GM19239 (cell line): ENCODE results near the gene FAM20B.
"Not testable (repeated sequence)": the region's sequence is repeated elsewhere in the genome, so short reads cannot be mapped to it uniquely, and the experiment has no call there.

ENCODE experiments used
- DNase-seq: peaks from one replicate; pipeline ENCODE4 v3.0.0; 2011; ENCODE audit warnings: low spot score; ENCODE audit not compliant: insufficient read length
- FAIRE-seq: peaks from 2 replicates; lab custom pipeline; 2011; peaks lifted over from hg19 to GRCh38; lab: Jason Lieb, UNC

Gene FAM20B

DNA sequence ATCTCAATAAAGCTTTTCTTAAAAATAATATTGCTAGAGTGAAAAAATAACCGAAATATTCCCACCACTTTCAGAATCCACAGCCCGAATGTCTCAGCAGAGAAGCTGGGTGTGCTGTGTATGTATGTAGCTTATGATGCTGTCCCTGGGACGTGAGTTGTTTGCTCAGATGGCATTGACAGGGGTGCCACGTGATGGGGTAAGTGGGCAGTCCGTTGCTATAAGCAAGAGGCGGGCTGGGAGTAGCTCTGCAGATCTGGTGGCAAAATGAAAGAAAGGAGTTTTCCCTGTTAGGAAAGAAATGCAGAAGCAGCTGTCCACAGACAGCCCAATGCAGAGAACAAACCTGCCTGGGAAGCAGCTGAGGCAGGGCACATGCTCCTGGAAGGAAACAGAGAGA is 3.8 kb upstream of the FAM20B start:
- FAIRE-seq (no peak), DNase-seq (no peak)

DNA sequence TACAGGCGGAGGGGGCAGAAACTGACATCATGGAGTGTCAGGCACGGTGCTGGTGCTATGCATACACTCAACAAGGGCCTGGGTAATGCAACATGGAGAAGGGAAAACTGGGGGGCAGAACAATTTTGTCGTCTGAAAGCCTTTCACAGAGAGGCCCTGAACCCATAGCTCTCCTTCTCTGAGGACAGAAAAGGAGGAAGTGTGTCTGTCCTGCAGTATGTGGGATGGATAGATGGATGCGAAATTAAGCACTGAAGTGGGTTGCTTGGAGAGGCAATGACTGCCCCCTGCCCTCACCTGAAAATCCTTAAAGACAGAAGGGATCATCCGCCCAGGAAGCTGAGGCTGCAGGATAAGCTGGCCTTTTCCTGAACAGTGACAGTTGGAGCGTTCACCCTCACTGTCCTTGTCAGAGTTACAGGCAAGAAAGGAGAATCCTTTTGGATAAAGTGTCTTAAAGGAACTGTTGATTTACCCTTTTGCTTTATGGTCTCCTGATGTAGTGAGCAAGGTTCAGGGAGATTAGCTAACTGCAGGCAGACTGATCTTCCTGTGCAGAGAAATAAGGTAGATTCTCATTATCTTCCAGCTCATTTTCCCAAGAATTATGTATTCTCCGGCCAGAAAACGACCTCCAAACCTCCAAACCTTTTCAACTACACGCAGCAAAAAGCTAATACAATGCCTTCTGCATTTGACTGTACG is 1.6 kb upstream of the FAM20B start:
- no peak for FAIRE-seq
- no peak for DNase-seq

DNA sequence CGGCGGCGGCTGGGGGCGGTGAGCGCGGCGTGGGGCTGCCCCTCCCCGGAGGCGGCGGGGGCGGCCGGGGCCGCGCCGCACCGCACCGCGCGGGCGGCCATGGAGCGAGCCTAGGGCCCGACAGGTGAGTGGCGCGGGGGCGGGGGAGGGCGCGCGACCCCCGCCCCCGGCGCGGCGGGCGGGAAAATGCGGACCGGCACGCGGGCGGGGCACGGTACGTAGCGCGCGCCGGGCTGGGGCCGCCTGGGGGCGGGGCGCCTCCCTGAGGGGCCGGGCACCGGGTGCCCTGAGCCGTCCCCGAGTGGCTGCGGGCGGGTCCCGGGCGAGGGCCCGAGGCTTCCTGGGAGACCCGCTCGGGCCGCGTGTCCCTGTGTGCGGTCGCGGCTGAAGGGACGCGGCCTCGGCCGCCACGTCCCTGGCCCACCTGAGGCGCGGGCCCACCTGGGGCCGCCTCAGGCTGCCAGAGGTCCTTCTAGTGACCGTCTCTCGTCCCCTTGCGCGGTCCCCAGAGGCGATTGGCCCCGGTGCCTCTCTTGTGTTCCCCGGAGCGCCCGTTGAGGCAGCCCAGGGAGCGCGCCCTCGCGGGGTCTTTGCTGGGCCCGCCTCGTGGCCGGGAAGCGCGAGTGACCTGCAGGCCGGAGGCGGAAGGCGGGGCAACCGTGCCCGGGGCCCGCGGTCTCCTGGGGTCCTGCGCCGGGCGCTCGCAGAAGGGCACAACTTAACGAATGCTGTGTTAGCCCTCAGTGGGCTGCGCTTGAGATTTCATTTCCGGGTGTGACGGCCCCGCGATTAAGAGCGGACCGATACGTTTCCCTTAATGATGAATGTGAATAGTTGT is 500 bp downstream of the FAM20B start:
- DNase-seq = peak; percentile 71
- peak; percentile 83 for FAIRE-seq

DNA sequence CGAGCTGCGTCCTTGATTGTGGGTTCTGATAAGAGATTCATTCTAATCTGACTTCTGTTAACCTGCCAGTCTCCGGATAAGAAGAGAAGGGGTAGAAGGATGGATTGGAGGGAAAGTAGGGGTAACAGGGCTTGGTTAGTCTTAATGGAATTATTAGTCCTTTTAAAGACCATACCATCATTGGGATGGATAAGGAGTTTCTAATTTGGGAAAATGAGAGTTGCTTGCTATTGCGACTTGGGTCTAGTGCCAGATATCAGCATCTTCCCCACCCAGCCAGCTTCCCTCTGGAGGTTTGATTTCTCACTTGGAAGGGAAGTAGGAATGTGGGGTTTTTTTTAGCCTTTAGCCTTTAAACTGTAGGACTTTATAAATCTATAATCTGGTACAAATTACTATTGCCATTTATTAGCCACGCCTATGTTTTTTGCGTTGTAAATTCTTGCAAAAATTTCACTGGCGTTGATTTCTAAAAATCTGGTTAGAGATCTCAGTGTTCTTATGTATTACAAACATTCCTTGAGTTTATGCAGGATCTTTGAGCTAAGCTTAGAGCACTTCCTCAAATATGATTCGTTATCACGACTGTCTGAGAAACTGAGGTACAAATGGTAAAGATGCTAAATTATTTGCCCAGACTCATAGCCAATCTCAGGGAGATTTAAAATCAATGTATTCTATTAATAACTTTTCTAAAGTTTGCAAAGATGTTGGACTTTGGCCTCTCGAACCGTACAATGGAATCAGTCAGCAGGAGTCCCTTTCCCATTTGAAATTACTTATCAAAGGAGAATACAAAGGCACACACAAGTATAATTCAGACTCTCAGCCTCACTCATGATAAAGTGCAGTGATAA is 1.3 kb downstream of the FAM20B start:
- DNase-seq (no peak), FAIRE-seq (no peak)

DNA sequence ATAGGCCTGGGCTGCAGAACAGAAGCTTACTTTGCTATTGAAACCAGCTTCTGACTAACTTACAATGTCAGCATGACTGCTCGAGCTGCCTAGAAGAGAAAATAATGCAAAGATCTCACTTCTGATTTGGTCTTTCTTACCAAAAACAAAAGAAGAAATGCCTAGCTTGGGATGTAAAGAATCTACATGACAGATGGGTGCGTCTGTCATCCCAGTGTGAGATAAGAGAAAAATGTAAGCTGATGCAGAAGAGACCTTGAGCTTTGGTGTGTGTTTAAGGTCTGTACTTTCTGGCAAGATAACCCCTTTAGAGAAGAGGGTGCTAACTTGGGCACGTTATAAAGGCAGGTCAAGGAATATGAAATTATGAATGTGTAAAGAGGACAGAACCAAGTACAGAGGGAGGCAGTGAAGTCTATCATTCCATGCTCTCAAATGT is 3.6 kb downstream of the FAM20B start:
- FAIRE-seq (peak; percentile 56), DNase-seq (no peak)

DNA sequence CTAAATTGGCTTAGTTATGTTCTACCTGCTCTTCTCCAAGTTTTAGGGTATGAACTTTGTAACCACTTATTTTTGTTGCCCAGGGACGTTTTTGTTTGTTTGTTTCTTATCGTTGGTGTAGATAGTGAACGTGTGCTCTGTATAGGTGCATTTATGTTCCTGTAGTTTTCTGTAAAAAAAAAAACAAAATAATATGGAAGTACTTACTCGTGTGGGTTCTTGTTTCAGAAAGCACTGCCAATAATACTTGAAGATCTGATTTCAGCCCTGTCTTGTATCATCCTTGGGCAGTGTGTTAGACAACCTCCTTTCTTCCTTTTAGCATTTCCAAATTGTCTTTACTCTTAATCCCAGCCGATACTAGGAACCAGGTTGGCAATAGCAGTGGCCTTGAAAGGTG is 4.4 kb downstream of the FAM20B start:
- FAIRE-seq (no peak), DNase-seq (no peak)

DNA sequence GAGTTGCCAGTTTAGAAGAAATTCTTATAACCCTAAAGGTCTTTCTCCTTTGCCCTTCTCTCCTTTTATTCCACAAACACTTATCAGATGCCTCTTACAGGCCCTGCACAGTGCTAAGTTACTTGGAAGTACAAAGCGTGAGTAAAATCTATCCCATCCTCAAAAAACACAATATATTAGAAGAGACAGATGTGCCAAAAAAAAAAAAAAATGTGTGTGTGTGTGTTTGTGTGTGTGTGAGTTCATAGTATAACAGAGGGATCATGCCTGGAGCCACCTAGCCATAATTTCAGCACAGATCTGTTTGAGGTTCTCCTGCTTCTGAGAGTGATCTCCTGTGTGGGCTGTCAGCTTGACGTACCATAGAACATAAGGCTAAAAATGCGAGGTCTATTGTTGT is 5.0 kb downstream of the FAM20B start:
- FAIRE-seq (no peak), DNase-seq (no peak)

DNA sequence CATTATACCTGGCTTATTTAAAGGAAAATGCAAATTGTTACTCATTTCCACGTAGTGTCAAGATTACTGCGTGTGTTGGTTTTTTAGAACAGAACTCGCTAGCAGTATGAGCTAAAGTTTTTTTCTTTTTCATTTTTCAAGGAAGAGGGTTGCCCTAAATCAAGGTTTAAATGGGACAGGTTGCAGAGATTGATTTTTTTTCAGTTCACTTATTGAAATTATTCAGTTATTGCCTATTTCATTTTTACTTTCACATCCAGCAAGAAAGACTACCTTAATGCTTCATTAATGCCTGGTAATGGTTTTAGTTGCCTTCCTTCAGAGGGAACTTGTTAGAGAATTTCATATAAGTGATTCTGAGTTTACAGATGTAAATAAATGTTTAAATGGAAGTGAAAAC is 5.6 kb downstream of the FAM20B start:
- DNase-seq = no peak
- no peak for FAIRE-seq

DNA sequence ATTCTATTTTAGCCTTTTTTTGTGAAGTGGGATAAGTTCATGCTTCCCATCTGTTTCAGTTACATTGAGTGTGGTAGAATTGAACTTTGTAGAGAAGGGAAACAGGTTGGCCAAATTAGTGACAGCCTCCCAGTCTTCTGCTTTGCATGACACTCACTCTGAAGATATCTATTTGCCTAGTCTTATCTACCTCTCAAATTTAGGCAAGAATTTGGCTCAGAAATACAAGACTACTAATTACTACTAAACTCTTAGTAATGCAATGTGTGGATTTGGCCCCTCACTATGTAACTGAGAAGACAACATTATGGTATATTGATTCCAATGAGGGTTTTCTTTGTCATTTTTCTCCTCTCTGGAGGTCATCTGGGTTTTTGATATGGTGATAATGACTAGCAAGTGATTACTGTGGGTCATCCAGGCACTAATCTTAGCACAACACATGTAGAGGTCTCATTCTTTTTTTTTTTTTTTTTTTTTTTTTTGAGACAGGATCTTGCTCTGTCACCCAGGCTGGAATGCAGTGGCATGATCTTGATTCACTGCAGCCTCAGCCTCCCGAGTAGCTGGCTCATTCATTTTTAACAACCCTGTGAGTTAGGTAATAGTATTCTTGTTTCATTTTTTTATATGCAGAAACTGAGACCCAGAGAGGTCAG is 6.3 kb downstream of the FAM20B start:
- DNase-seq (no peak), FAIRE-seq (no peak)

DNA sequence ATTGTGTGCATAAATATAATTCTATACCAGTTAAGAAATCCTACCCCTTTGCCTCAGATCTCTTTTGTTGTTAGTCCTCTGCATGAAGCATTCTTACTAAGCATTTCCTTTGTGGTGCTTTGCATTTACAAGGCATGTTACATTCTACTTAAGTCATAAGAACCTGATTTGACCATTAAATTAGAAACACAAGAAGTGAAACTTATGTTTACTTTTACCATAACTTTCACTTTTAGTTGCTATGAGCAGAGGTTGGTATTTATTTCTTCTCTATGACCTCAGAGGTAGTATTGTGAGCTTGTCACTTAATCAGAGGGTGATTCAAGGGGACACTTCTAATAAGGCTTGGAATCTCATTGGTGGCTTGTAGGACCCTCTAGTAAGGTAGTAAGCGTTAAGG is 9.0 kb downstream of the FAM20B start:
- FAIRE-seq (peak; percentile 87), DNase-seq (peak; percentile 29)

DNA sequence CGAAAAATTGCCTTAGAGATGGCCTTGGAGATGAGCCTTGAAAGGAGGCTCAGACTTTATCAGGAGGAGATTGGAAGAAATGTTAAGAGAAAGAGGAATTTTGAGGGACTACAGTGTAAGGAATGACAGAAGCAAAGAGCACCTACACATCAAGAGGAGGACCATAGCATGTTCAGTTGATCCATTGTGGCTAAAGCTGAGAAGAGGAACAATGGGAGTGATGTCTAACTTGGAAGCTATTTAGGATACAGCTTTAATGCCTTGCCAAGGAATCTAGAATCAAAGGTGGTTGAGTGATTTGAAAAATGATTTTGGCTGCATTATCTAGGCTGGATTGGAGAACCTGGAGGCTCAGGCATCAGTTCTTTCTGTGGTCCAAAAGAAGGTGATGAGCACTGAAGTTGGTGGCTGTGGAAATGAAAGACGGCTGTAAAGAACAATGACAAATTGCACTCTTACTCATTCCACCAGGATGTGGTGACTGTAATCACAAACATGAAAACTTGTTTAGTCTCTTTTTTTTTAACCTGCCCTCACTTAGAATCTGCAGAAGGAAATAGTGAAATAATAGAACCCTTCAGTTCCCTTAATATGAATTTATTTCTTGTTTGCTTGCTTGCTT is 11.3 kb downstream of the FAM20B start:
- DNase-seq (no peak), FAIRE-seq (no peak)

DNA sequence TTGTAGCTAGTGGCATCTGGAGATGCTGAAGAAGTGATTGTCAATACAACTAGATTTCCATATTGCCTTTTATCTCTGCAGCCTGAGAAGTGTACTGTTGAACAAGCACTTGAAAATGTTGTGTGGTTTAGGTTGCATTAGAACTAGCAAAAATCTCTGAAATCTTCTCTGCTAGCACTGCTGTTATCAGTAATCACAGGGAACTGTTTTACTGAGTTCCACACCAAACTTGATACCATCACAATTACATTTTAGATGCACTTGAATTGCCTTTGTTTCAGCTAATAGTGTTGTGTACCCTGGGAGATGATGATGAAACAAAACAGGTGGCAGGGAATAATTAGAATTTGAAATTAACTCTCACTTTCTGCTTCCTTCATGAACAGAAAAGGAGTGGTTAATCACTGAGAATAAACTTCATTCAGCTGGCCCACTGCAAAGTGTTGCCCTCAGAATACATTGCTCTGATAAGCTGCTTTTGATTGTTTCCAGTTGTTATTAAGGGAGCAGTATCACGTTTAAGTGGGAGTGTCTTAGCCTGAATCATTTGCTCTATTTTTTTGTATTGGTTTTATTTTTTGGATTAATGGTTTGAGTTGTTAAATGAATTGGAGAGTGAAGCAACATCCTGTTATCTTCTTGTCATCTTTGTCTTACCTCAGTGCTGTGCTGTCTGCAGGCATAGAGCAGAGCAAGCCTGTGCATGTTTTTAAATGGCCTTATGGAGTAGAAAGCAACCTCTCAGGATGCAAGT is 13.0 kb downstream of the FAM20B start:
- DNase-seq = no peak
- no peak for FAIRE-seq

DNA sequence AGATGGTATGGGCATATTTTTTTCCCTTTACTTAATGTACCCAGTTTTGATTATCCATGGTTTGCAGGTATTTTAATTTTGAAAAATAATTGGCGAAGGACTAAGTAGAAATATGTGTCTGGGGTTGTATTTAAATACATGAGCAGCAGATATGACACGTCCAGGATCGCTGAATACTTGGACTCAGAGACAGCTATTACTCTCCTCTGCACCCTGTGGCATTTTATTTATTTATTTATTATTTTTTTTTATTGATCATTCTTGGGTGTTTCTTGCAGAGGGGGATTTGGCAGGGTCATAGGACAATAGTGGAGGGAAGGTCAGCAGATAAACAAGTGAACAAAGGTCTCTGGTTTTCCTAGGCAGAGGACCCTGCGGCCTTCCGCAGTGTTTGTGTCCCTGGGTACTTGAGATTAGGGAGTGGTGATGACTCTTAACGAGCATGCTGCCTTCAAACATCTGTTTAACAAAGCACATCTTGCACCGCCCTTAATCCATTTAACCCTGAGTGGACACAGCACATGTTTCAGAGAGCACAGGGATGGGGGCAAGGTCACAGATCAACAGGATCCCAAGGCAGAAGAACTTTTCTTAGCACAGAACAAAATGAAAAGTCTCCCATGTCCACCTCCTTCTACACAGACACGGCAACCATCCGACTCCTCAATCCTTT is 13.9 kb downstream of the FAM20B start:
- not testable (repeated sequence) for FAIRE-seq, DNase-seq

DNA sequence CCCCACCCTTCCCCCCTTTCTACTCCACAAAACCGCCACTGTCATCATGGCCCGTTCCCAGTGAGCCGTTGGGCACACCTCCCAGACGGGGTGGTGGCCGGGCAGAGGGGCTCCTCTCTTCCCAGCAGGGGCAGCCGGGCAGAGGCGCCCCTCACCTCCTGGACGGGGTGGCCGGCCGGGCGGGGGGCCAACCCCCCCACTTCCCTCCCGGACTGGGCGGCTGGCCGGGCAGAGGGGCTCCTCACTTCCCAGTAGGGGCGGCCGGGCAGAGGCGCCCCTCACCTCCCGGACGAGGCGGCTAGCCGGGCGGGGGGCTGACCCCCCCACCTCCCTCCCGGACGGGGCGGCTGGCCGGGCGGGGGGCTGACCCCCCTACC is 14.5 kb downstream of the FAM20B start:
- not testable (repeated sequence) for DNase-seq, FAIRE-seq

DNA sequence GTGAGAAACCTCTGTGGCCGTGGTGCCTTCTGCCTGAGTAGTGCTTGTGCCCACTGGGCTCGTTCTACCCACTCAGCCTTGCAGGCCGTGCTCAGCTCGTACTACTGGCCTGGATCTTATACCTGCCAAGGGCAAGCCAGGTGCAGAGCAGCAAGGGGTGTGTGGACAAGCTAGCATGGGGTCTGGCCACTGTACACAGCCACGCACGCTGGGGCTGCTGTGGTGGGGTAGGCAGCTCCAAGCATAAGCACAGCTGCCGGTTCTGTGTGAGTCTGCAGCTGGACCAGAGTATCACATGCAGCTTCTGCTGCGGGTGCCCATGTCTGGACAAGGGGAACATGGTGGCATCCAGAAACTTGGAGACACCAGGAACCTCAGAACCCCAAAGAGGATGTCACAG is 16.4 kb downstream of the FAM20B start:
- no peak for DNase-seq
- FAIRE-seq = no peak

DNA sequence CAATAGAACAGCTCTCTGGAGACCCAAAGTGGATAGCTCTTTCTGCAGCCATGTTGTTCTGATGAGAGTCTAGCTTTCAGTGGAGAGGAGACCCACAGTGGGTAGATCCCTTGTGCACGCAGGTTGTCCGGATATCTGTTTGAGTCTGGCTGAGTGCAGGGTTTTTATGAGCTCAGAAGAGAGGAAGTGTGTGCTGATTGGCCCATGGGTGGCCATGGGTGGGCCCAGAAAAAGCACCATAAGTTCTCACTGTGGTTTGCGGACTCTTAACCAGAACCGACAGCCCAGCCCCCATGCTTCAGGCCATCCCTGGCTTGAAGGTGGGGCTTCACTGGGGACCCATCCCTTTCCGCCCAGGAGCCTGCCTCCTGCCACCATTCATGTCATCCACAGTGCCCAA is 17.0 kb downstream of the FAM20B start:
- DNase-seq = no peak
- no peak for FAIRE-seq

DNA sequence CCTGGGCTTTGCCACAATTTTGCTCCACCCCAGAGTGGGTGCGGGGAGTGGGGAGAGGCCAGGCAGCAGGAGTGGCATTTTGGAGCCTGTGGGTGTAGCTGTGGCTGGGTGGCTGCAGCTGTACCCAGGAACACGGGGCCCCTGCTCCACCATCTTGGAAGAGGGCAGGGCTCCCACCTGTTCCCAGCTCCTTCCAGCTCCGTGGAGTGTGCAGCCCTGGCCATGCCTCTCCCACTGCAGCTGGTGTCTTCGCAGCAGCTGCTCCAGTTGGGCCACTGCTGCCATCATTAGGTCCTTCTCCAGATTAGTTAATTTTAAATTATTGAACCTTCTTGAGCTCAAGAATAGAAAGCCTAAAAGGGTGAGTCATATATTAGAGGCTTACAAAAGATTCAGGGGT is 17.6 kb downstream of the FAM20B start:
- FAIRE-seq (no peak), DNase-seq (no peak)

DNA sequence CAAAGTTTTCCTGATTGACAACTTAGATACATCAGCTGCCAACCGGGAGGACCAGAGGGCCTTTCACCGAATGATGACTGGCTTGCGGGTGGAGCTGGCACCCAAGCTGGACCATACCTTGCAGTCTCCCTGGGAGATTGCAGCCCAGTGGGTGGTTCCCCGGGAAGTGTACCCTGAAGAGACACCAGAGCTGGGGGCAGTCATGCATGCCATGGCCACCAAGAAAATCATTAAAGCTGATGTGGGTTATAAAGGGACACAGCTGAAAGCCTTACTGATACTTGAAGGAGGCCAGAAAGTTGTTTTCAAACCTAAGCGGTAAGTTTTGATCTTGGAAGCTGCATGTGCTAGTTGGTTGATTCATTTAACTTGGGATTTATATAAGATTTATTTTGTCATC is 18.2 kb downstream of the FAM20B start:
- FAIRE-seq = no peak

More for the DNA sequence above, 18.2 kb downstream of the FAM20B start:
- DNase-seq = no peak
